ENCODE data around the gene POFUT1. TPM values are rescaled to one million over a fixed set of nuclear protein-coding genes. Genes with fewer than 3 reads are reported as not detected.

Gene POFUT1
- total and polyA plus RNA-seq, 3 experiments from 2014 or later, result 15.8 to 88.8 (median 87.1) TPM

DNA sequence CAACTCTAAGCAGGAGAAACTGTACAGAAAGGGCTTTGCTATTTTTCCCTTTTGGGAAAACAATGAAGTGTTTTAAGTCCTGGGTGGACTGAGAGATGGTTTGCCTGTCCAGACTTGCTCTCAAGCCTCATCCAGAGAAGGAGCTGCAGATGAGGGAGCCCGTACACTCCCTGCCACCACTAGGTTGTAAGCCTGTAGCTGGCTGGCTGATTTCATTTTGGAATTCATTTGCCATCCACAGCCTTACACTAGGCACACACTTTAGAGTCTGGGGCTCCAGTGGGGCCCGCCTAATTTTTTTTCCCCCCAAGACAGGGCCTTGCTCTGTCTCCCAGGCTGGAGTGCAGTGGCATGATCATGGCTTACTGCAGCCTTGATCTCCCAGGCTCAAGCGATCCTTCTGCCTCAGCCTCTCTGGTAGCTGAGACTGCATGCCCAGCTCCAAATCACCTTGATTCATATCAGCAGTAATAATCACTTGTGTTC, 28.4 kb downstream of the POFUT1 start:
- CTCF ChIA-PET, result no interaction called here
- POLR2A ChIA-PET, result interaction anchor here (0.5 kb wide), 1 partner anchor 27 kb away, joined by 6 read pairs; no protein-coding TSS in a partner anchor
- H3K27me3 Mint-ChIP-seq, result no peaks in the 10 kb centered on the region

DNA sequence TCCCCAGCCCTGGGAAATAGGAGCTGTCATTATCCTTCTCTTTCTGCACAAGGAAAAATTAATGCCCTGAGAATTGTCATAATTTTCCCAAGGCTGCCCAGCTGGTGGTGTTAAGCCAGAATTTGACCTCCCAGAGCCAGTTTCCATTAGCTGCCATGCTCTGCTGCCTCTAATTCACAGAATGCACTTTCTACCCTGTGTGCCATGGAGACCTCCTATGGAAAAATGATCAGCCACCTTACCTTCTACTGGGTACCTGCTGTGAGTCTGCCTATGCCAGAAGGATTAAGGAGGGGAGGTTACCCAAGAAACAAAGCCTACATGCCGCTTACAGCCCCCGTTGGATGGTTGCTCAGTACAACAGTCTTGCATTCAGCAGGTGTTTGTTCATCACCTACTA, 29.1 kb downstream of the POFUT1 start:
- no peaks in the 10 kb centered on the region for H3K9me3 Mint-ChIP-seq
- CTCF ChIA-PET, result no interaction called here
- no peaks in the 10 kb centered on the region for H3K27me3 Mint-ChIP-seq
- H3K4me1 Mint-ChIP-seq, result peaks cover 15 to 20% (median 19%) of the 10 kb centered on the region in 3 donors
- peaks cover 13% of the 10 kb centered on the region for H3K4me1 ChIP-seq (ENCODE audit: insufficient read depth, low read length)
- H3K36me3 Mint-ChIP-seq, result peaks cover 4 to 50% (median 11%) of the 10 kb centered on the region in 3 donors
- peak overlapping the region in 4 of 8 donors; percentile 25 to 93 (median 42) for H3K27ac Mint-ChIP-seq
- H3K36me3 ChIP-seq (ENCODE audit: insufficient read depth, low read length), result peaks cover 22% of the 10 kb centered on the region
- H3K9me3 ChIP-seq (ENCODE audit: low read length), result no peaks in the 10 kb centered on the region
- DNase-seq, result no peak
- no peaks in the 10 kb centered on the region for H3K27me3 ChIP-seq (ENCODE audit: insufficient read depth, low read length, poor library complexity, severe bottlenecking)
- H3K4me3 Mint-ChIP-seq, result no peak overlapping the region
- no peak overlapping the region for H3K4me3 ChIP-seq (ENCODE audit: low read length)
- H3K27ac ChIP-seq (ENCODE audit: low read depth, low read length), result no peak overlapping the region
- POLR2A ChIA-PET, result no interaction called here

More for the DNA sequence above, 28.4 kb downstream of the POFUT1 start:
- H3K36me3 ChIP-seq (ENCODE audit: insufficient read depth, low read length), result peaks cover 25% of the 10 kb centered on the region
- H3K27ac ChIP-seq (ENCODE audit: low read depth, low read length), result no peak overlapping the region
- H3K36me3 Mint-ChIP-seq, result peaks cover 4 to 57% (median 11%) of the 10 kb centered on the region in 3 donors
- H3K4me1 ChIP-seq (ENCODE audit: insufficient read depth, low read length), result peaks cover 17% of the 10 kb centered on the region
- no peak overlapping the region for H3K4me3 Mint-ChIP-seq
- H3K27me3 ChIP-seq (ENCODE audit: insufficient read depth, low read length, poor library complexity, severe bottlenecking), result no peaks in the 10 kb centered on the region
- no peak for DNase-seq
- H3K9me3 ChIP-seq (ENCODE audit: low read length), result no peaks in the 10 kb centered on the region
- no peaks in the 10 kb centered on the region for H3K9me3 Mint-ChIP-seq
- H3K4me3 ChIP-seq (ENCODE audit: low read length), result no peak overlapping the region
- peak overlapping the region in 2 of 8 donors; percentile 17 to 75 for H3K27ac Mint-ChIP-seq
- peaks cover 21 to 27% (median 26%) of the 10 kb centered on the region in 3 donors for H3K4me1 Mint-ChIP-seq

DNA sequence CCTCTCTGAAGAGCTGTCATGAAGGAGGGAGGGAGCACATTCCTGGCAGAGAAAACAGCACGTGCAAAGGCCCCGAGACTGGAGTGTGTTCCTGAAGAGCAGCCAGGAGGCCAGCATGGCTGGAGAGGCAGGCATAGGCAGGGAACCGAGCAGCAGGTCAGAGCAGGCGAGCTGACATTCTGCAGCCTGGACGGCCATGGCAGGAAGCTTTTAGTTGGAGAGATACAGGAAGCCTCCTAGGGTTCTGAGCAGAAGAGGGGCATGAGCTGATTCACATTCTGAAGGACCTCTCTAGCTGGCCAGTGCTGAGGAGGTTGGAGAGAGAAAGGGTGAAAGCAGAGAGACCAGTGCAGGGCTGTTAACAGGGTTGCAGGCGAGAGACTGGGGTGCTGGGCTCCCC, 29.7 kb downstream of the POFUT1 start:
- Histone ChIP-seq H3K4me1 (ENCODE audit: insufficient read depth, low read length) (peaks cover 7% of the 10 kb centered on the region), H3K27ac (ENCODE audit: low read depth, low read length) (no peak overlapping the region), H3K9me3 (ENCODE audit: low read length) (no peaks in the 10 kb centered on the region), H3K36me3 (ENCODE audit: insufficient read depth, low read length) (peaks cover 22% of the 10 kb centered on the region), H3K27me3 (ENCODE audit: insufficient read depth, low read length, poor library complexity, severe bottlenecking) (no peaks in the 10 kb centered on the region), H3K4me3 (ENCODE audit: low read length) (no peak overlapping the region)
- Mint-ChIP-seq H3K4me1 (peaks cover 9 to 14% (median 13%) of the 10 kb centered on the region in 3 donors), H3K27ac (peak overlapping the region in 4 of 8 donors; percentile 39 to 93 (median 52)), H3K9me3 (no peaks in the 10 kb centered on the region), H3K27me3 (no peaks in the 10 kb centered on the region), H3K4me3 (no peak overlapping the region), H3K36me3 (peaks cover 4 to 46% (median 9%) of the 10 kb centered on the region in 3 donors)
- ChIA-PET POLR2A (no interaction called here), CTCF (no interaction called here)
- DNase-seq, result no peak

DNA sequence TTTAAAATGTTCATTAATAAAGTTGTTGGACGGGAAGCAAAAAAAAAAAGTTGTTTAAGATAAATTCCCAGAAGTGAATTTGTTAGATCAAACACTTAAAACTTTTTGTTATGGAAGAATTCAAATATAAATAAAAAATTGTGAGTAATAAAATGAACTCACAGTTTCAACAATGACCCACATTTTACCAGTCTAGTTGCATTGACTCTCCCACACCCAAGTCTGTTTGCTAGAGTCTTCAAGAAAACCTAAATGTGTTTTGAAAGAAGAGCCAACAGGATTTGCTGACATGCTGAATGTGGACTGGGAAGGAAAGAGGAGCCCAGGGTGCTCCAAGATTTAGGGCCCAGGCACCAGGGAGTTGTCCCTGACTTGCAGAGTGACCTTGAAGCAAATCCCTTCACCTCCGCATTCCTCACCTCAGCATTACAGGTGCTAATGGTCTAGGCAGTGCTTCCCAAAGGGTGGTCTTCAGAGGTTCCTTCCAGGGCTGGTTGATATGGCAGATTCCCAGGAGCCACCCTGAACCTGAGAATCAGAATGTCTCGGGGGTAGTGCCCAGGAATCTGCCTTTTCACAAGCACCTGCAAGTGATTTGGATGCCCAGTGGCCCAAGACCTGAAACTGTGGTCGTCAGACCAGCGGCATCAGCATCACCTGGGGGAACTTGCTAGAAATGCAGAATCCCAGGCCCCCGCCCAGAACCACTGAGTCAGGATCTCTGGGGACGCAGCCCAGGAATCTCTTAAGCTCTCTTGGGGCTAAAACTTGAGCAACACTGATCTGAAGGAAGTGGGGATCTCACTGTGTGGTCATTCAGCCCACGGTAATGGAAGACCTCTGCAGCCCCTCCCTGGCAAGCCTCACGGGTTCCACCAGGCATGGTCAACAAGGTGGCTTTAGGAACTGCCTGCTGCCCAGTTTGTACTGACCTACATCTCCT, 31.1 kb downstream of the POFUT1 start:
- Mint-ChIP-seq H3K27me3 (no peaks in the 10 kb centered on the region), H3K4me1 (peaks cover 0 to under 1% (median 0%) of the 10 kb centered on the region in 3 donors), H3K9me3 (no peaks in the 10 kb centered on the region), H3K36me3 (peaks cover 4 to 32% (median 5%) of the 10 kb centered on the region in 3 donors), H3K4me3 (no peak overlapping the region), H3K27ac (no peak overlapping the region)
- Histone ChIP-seq H3K36me3 (ENCODE audit: insufficient read depth, low read length) (peaks cover 17% of the 10 kb centered on the region), H3K4me3 (ENCODE audit: low read length) (no peak overlapping the region), H3K27ac (ENCODE audit: low read depth, low read length) (no peak overlapping the region), H3K4me1 (ENCODE audit: insufficient read depth, low read length) (no peaks in the 10 kb centered on the region), H3K27me3 (ENCODE audit: insufficient read depth, low read length, poor library complexity, severe bottlenecking) (no peaks in the 10 kb centered on the region), H3K9me3 (ENCODE audit: low read length) (no peaks in the 10 kb centered on the region)
- ChIA-PET POLR2A (no interaction called here), CTCF (no interaction called here)
- DNase-seq, result no peak

DNA sequence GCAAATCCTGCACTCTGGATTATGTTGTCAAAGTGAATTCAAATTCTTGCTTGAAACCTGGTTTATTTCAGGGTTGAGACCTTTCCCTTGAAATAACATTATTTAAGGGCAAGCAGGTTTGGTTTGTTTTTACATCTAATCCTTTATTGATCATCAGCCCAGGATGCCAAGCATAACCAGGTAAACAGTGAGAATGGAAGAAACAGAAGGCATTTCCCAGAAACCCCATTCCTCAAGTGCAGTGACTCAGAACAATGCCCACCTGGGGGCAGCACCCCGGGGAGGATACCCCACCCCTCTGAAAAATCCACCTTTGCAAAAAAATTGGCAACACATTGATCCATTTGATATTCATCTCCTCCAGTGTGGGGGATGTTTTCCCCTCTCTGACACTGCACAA, 32.5 kb downstream of the POFUT1 start:
- Mint-ChIP-seq H3K9me3 (no peaks in the 10 kb centered on the region), H3K27me3 (no peaks in the 10 kb centered on the region), H3K4me3 (no peak overlapping the region), H3K4me1 (no peaks in the 10 kb centered on the region), H3K27ac (peak overlapping the region in 2 of 8 donors; percentile 55 to 58), H3K36me3 (peaks cover 4 to 20% (median 4%) of the 10 kb centered on the region in 3 donors)
- Histone ChIP-seq H3K27ac (ENCODE audit: low read depth, low read length) (no peak overlapping the region), H3K27me3 (ENCODE audit: insufficient read depth, low read length, poor library complexity, severe bottlenecking) (no peaks in the 10 kb centered on the region), H3K4me1 (ENCODE audit: insufficient read depth, low read length) (no peaks in the 10 kb centered on the region), H3K9me3 (ENCODE audit: low read length) (no peaks in the 10 kb centered on the region), H3K36me3 (ENCODE audit: insufficient read depth, low read length) (peaks cover 8% of the 10 kb centered on the region), H3K4me3 (ENCODE audit: low read length) (no peak overlapping the region)
- ChIA-PET POLR2A (no interaction called here), CTCF (no interaction called here)
- DNase-seq, result no peak

DNA sequence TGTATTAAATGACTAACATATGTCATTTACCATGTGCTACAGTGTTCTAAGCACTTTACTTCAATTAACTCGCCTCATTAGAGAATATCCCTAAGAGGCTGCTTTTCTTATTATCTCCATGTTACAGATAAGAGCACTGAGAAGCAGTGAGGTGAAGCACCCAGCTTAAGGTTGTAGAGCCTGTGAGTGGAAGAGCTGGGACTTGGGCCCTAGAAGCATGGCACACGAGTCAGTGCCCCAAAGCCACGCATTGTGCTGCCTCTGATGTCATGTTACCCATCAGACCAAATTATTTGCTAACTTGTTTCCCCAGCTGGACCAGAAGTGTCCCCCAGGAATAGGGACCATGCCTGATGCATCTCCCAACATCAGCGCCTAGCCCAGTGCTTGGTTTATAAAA, 34.1 kb downstream of the POFUT1 start:
- Mint-ChIP-seq H3K4me1 (peaks cover 0 to 2% (median 0%) of the 10 kb centered on the region in 3 donors), H3K36me3 (peaks cover 0 to 5% (median 0%) of the 10 kb centered on the region in 3 donors), H3K9me3 (no peaks in the 10 kb centered on the region), H3K27me3 (peaks cover 0 to 2% of the 10 kb centered on the region in 2 donors), H3K4me3 (no peak overlapping the region), H3K27ac (no peak overlapping the region)
- DNase-seq, result no peak
- no peaks in the 10 kb centered on the region for H3K36me3 ChIP-seq (ENCODE audit: insufficient read depth, low read length)
- H3K4me1 ChIP-seq (ENCODE audit: insufficient read depth, low read length), result no peaks in the 10 kb centered on the region
- H3K27ac ChIP-seq (ENCODE audit: low read depth, low read length), result no peak overlapping the region
- ChIA-PET CTCF (no interaction called here), POLR2A (no interaction called here)
- no peaks in the 10 kb centered on the region for H3K27me3 ChIP-seq (ENCODE audit: insufficient read depth, low read length, poor library complexity, severe bottlenecking)
- no peak overlapping the region for H3K4me3 ChIP-seq (ENCODE audit: low read length)
- no peaks in the 10 kb centered on the region for H3K9me3 ChIP-seq (ENCODE audit: low read length)

DNA sequence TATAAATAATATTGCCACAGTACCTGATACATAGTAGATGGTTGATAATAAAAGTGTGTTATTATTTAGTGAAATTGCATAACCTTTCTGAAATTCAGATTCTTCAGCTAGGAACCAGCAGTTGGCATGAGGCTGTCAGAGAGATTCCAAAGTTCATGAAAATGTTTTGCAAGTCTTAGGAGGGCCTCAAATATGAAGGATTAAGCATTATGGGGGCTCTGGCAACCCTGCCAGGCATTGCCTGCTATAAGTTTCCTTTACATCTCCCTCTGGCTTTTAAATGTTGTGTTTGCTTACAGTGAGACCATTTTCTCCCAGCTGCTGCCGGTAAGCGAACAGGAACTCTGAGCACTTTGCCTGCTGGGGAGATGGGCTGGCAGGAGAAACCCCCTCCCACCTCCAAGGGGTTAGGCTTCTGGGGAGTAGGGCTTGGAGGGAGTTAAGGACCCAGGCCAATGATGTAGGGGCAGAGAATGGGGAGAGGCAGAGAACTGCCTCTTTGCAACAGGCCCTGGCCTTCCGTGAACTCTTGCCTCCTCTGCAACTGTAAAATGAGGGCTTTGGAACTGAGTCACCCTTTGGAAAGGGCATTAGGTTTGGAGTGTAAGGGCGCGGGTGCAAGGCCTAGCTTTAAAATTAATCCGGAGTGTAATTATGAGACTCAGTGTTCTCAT, 36.6 kb downstream of the POFUT1 start:
- H3K9me3 ChIP-seq (ENCODE audit: low read length), result no peaks in the 10 kb centered on the region
- no peak overlapping the region for H3K4me3 Mint-ChIP-seq
- DNase-seq, result no peak
- H3K27ac ChIP-seq (ENCODE audit: low read depth, low read length), result no peak overlapping the region
- ChIA-PET CTCF (interaction anchor here (1.1 kb wide), 1 partner anchor 20 kb away, joined by 3 read pairs; no protein-coding TSS in a partner anchor), POLR2A (no interaction called here)
- H3K4me1 Mint-ChIP-seq, result peaks cover 4 to 6% (median 5%) of the 10 kb centered on the region in 3 donors
- H3K4me1 ChIP-seq (ENCODE audit: insufficient read depth, low read length), result peaks cover 5% of the 10 kb centered on the region
- peaks cover 0 to 2% of the 10 kb centered on the region in 2 donors for H3K27me3 Mint-ChIP-seq
- H3K36me3 ChIP-seq (ENCODE audit: insufficient read depth, low read length), result no peaks in the 10 kb centered on the region
- no peaks in the 10 kb centered on the region for H3K36me3 Mint-ChIP-seq
- H3K4me3 ChIP-seq (ENCODE audit: low read length), result no peak overlapping the region
- H3K27me3 ChIP-seq (ENCODE audit: insufficient read depth, low read length, poor library complexity, severe bottlenecking), result no peaks in the 10 kb centered on the region
- H3K9me3 Mint-ChIP-seq, result no peaks in the 10 kb centered on the region
- peak overlapping the region in 1 of 8 donors; percentile 47 for H3K27ac Mint-ChIP-seq

DNA sequence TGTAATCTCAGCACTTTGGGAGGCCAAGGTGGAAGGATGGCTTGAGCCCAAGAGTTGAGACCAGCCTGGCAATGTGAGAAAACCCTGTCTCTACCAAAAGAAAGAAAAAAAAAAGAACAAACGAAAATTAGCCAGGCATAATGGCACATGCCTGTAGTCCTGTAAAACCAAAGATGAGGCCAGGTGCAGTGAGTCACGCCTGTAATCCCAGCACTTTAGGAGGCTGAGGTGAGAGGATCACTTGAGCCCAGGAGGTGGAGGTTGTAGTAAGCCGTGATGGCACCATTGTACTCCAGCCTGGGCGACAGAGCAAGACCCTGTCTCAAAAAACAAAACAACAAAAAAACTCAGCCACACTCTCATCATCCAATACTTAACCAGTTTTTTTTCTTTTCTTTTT, 37.3 kb downstream of the POFUT1 start:
- H3K27ac Mint-ChIP-seq, result peak overlapping the region in 1 of 8 donors; percentile 14
- H3K27me3 Mint-ChIP-seq, result peaks cover 0 to 2% of the 10 kb centered on the region in 2 donors
- H3K9me3 ChIP-seq (ENCODE audit: low read length), result no peaks in the 10 kb centered on the region
- H3K27me3 ChIP-seq (ENCODE audit: insufficient read depth, low read length, poor library complexity, severe bottlenecking), result no peaks in the 10 kb centered on the region
- DNase-seq, result no peak
- ChIA-PET POLR2A (no interaction called here), CTCF (interaction anchor here (1.1 kb wide), 1 partner anchor 20 kb away, joined by 3 read pairs; no protein-coding TSS in a partner anchor)
- no peaks in the 10 kb centered on the region for H3K9me3 Mint-ChIP-seq
- H3K4me1 ChIP-seq (ENCODE audit: insufficient read depth, low read length), result peaks cover 5% of the 10 kb centered on the region
- no peak overlapping the region for H3K27ac ChIP-seq (ENCODE audit: low read depth, low read length)
- no peaks in the 10 kb centered on the region for H3K36me3 Mint-ChIP-seq
- H3K4me1 Mint-ChIP-seq, result peaks cover 7 to 10% (median 10%) of the 10 kb centered on the region in 3 donors
- H3K36me3 ChIP-seq (ENCODE audit: insufficient read depth, low read length), result no peaks in the 10 kb centered on the region
- H3K4me3 Mint-ChIP-seq, result no peak overlapping the region
- no peak overlapping the region for H3K4me3 ChIP-seq (ENCODE audit: low read length)
